ENCODE data around the gene LIPC.

DNA sequence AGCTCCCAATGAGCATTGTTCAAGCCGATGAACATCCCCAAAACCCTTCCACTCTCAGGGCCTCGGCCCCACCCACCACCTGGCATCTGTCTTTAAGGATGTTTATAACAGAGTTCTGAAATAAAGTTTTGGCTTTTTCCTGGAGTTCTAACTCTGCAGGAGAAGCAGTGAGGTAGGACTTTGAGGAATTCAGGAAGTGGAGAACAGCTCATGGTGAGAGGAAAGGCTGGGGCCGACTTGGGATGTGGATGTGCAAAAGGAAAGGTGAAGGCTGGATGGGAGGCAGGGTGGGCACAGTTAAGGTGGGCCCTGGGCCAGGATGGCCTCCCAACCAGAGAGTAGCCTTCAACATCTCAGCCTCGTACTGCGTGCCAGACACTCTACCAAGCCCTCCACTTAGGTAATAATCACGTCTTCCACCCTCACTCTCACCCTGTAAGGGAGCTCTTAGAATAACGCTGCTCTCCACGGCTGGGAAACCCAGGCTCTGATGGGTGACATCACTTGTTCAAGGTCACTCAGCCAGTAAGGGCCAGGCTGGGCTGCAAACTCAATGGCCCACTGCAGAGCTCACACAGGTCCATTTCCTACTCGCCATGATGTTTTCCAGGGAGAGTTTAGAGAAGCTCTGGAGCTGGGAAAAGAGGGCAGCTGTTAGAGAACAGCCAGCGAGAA is 28.5 kb downstream of the LIPC start:
- TF ChIP-seq, protein P1, sequence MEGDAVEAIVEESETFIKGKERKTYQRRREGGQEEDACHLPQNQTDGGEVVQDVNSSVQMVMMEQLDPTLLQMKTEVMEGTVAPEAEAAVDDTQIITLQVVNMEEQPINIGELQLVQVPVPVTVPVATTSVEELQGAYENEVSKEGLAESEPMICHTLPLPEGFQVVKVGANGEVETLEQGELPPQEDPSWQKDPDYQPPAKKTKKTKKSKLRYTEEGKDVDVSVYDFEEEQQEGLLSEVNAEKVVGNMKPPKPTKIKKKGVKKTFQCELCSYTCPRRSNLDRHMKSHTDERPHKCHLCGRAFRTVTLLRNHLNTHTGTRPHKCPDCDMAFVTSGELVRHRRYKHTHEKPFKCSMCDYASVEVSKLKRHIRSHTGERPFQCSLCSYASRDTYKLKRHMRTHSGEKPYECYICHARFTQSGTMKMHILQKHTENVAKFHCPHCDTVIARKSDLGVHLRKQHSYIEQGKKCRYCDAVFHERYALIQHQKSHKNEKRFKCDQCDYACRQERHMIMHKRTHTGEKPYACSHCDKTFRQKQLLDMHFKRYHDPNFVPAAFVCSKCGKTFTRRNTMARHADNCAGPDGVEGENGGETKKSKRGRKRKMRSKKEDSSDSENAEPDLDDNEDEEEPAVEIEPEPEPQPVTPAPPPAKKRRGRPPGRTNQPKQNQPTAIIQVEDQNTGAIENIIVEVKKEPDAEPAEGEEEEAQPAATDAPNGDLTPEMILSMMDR (IDR thresholded peaks at IDR 0.05 in 8 of 11, conservative IDR thresholded peaks at IDR 0.05 in 3 of 11), result no peak
- TF ChIP-seq POLR2A (IDR thresholded peaks at IDR 0.05), result no peak

Measured in spleen (tissue), 7 donors.